ENCODE data around the gene CCDC110. TPM values are rescaled to one million over a fixed set of nuclear protein-coding genes. Genes with fewer than 3 reads are reported as not detected.

Gene CCDC110
- total RNA-seq, 1 experiment from 2014 or later: 2.1 TPM

DNA sequence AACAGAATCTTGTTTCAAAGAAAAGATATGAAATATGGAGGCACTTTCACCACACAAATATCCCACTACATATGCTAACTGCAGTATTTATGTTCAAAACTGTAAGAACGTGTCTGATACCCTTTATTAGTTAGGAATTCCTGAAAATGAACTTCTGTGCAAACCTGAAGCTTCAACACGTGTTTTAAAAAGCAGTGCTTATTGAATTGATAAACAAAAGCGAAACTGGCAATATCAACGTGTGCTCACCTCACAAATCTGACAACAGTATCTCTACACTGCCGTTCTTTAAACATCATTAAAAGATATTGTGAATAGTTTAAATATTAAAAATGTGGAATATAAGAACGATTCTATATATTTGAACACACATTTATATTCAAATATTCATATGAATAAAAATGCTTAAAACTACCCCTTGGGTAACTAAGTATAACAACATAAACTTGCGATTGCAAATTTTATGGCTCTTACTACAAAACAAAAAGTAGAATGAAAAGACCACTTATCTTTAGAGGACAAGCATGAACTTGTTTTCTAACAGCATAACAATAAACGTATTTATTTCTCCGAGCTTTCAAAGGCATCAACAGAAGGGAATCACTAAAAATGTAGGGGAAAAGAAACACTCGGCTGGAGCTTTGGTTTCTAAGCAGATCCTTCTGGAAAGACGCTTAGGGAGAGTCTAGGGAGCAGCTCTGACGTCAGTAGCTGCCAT is 76.1 kb downstream of the CCDC110 start, which contains the start of gene LRP2BP (continued):
- TF ChIP-seq, protein P1, sequence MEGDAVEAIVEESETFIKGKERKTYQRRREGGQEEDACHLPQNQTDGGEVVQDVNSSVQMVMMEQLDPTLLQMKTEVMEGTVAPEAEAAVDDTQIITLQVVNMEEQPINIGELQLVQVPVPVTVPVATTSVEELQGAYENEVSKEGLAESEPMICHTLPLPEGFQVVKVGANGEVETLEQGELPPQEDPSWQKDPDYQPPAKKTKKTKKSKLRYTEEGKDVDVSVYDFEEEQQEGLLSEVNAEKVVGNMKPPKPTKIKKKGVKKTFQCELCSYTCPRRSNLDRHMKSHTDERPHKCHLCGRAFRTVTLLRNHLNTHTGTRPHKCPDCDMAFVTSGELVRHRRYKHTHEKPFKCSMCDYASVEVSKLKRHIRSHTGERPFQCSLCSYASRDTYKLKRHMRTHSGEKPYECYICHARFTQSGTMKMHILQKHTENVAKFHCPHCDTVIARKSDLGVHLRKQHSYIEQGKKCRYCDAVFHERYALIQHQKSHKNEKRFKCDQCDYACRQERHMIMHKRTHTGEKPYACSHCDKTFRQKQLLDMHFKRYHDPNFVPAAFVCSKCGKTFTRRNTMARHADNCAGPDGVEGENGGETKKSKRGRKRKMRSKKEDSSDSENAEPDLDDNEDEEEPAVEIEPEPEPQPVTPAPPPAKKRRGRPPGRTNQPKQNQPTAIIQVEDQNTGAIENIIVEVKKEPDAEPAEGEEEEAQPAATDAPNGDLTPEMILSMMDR (IDR thresholded peaks at IDR 0.05): no peak
- TF ChIP-seq TP53 (CRISPR knock-in tag; IDR thresholded peaks at IDR 0.05): no peak

Other genes starting within 250 kb of the CCDC110 start
- gene LRP2BP, start 75.8 kb downstream of the CCDC110 start, total RNA-seq (2021): 0.33 to 0.69 TPM (median 0.39 TPM) in 3 replicates
- 3.0 to 6.5 TPM (median 5.6 TPM) in 3 replicates for gene ANKRD37, start 74.9 kb downstream of the CCDC110 start, total RNA-seq (2021)
- 29.6 to 33.0 TPM (median 30.8 TPM) in 3 replicates for gene UFSP2, start 45.8 kb downstream of the CCDC110 start, total RNA-seq (2021)
- 6.2 to 7.0 TPM (median 6.9 TPM) in 3 replicates for gene PDLIM3, start 63.8 kb upstream of the CCDC110 start, total RNA-seq (2021)